GM12801 (cell line): ENCODE data around the gene DES.

Experiments used
- CTCF ChIP-seq: IDR thresholded peaks from one replicate; pipeline ENCODE4 v1.5.1; 2011; ENCODE audit warnings: control low read depth; ENCODE audit not compliant: insufficient read length; ENCODE audit errors: extremely low read depth

The DES gene

DNA sequence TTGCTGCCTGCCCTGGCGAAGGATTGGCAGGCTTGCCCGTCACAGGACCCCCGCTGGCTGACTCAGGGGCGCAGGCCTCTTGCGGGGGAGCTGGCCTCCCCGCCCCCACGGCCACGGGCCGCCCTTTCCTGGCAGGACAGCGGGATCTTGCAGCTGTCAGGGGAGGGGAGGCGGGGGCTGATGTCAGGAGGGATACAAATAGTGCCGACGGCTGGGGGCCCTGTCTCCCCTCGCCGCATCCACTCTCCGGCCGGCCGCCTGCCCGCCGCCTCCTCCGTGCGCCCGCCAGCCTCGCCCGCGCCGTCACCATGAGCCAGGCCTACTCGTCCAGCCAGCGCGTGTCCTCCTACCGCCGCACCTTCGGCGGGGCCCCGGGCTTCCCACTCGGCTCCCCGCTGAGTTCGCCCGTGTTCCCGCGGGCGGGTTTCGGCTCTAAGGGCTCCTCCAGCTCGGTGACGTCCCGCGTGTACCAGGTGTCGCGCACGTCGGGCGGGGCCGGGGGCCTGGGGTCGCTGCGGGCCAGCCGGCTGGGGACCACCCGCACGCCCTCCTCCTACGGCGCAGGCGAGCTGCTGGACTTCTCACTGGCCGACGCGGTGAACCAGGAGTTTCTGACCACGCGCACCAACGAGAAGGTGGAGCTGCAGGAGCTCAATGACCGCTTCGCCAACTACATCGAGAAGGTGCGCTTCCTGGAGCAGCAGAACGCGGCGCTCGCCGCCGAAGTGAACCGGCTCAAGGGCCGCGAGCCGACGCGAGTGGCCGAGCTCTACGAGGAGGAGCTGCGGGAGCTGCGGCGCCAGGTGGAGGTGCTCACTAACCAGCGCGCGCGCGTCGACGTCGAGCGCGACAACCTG, at the start of gene DES:
DES (plus strand) TSS at position 223 of the 857 bp plus-strand sequence; CDS start at position 309, 86 bp downstream.
- TF ChIP-seq CTCF: no peak

GRCh38 chr2:219368690-219369191, 49.4 kb upstream of the DES start:
- no peak for TF ChIP-seq CTCF

GRCh38 chr2:219369447-219369861, 48.7 kb upstream of the DES start:
- no peak for TF ChIP-seq CTCF

- TF ChIP-seq CTCF: no peak
Measured at GRCh38 chr2:219378163-219378851, 39.9 kb upstream of the DES start.

DNA sequence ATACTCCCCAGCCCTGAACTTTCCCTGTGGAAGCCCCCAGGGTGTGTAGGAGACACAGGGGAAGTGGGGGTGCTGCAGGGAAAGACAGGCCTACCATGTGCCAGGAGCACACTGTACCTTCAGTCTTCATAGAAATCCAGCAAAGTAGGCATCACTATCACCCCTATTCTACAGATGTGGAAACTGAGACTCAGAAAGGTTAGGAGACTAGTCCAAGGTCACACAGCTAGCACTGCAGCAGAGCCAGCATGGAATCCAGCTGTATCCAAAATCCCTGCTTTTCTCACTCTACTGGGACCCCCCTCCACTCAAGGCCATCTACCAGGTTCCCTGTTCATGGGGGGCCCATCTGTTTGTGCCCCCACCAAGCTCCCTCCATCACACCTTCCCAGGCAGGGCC, 37.3 kb upstream of the DES start:
- TF ChIP-seq CTCF: no peak

- no peak for TF ChIP-seq CTCF
Measured at GRCh38 chr2:219381448-219381847, 36.7 kb upstream of the DES start.

DNA sequence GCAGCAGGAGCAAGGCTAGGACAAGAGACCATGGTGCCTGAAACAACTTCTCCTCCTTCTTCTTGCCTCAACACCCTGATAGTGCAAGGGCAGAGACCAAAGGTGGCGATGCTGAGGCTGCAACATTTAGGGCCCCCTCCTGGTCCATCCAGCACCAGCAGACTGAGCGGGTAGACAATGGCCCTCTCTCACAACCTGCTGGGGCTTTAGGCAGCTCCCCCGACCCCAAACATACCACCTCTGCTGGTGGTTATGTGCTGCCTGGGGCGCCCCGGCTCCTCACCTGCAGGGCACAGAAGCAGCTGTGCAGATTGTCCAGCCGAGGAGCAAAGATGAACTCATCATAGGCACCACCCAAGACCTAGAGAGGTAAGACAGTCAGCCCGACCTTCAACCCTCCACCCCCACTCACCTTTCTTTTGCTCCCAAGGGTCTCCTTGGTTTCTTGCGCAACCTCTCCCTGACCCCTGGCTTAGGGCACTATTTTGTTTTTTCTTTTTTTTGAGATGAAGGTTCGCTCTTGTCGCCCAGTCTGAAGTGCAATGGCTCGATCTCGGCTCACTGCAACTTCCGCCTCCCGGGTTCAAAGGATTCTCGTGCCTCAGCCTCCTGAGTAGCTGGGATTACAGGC, 34.0 kb upstream of the DES start:
- no peak for TF ChIP-seq CTCF
